Tibial nerve (tissue), 4 donors: ENCODE data around the gene CALML4.

Experiments used
- EP300 ChIP-seq, 2 donors: sonication (generic); formaldehyde crosslinking; IDR thresholded peaks; one replicate each; pipeline ENCODE4 v1.6.1; 2017; ENCODE audit warnings: antibody characterized with exemption in 2 of 2, mild to moderate bottlenecking in 1 of 2
- POLR2A ChIP-seq, 2 donors: fragments of 450-650 bp; IDR thresholded peaks; one replicate each; pipeline ENCODE4 v1.6.1; 2017; ENCODE audit warnings: antibody characterized with exemption in 2 of 2, mild to moderate bottlenecking in 2 of 2, moderate library complexity in 2 of 2
- TF ChIP-seq, protein P1 (sequence below), 5 experiments: fragments of 200-600 bp in 3 of 5; fragments of 450-650 bp in 2 of 5; sonication (generic) in 3 of 5; IDR thresholded peaks; one replicate each; pipeline ENCODE4 v1.5.1; 2016 to 2019; ENCODE audit warnings: antibody characterized with exemption in 5 of 5, mild to moderate bottlenecking in 3 of 5, moderate library complexity in 2 of 5

DNA sequence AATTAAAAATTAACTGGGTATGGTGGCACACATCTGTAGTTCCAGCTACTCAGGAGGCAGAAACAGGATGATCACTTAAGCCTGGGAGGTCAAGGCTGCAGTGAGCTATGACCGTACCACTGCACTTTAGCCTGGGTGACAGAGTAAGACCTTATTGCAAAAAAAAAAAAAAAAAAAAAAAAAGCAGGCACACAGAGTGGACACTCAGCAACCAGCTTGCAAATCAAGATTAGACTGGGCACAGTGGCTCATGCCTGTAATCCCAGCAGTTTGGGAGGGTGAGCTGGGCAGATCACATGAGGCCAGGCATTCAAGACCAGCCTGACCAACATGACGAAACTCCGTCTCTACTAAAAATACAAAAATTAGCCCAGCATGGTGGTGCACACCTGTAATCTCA lies 19.0 kb upstream of the CALML4 start:
- TF ChIP-seq EP300 (IDR thresholded peaks at IDR 0.05) (no peak), POLR2A (IDR thresholded peaks at IDR 0.05) (no peak)
- TF ChIP-seq, protein P1, sequence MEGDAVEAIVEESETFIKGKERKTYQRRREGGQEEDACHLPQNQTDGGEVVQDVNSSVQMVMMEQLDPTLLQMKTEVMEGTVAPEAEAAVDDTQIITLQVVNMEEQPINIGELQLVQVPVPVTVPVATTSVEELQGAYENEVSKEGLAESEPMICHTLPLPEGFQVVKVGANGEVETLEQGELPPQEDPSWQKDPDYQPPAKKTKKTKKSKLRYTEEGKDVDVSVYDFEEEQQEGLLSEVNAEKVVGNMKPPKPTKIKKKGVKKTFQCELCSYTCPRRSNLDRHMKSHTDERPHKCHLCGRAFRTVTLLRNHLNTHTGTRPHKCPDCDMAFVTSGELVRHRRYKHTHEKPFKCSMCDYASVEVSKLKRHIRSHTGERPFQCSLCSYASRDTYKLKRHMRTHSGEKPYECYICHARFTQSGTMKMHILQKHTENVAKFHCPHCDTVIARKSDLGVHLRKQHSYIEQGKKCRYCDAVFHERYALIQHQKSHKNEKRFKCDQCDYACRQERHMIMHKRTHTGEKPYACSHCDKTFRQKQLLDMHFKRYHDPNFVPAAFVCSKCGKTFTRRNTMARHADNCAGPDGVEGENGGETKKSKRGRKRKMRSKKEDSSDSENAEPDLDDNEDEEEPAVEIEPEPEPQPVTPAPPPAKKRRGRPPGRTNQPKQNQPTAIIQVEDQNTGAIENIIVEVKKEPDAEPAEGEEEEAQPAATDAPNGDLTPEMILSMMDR (IDR thresholded peaks at IDR 0.05) = no peak
